ENCODE measurements around the gene NPAS3. TPM values are rescaled to one million over a fixed set of nuclear protein-coding genes. Genes with fewer than 3 reads are reported as not detected.

NPAS3 gene
- total RNA-seq, 1 experiment from 2014 or later = not detected

DNA sequence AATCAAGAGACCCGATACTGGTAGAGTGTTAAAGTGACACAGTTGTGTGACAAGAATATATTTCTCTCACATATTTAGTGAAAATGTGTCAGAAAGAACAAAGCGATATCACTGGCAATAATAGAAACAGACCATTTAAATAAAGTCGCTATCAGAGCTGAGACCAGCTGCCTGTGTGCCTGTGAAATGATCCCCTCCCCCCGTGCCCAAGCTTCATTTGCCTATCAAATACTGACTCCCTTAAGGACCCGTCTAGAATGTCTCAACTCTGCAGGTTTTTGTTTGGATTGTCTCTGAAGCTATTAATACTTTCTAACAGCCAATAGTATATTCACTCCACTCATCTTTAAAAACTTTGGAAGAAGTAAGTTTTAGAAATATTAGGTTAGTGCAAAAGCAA lies 913.3 kb downstream of the NPAS3 start:
- RAD21 ChIA-PET (ENCODE audit: low non-redundant PET in 1 of 2, low total read pairs in 2 of 2, uncharacterized antibody in 2 of 2, unreplicated experiment in 2 of 2) = no interaction called here
- no peak overlapping the region for H2AFZ ChIP-seq (ENCODE audit: low read depth, low read length, poor library complexity, severe bottlenecking)
- no TSS peak for BruUV-seq (replicated peaks)
- H3K9me2 ChIP-seq (ENCODE audit: insufficient read depth) = no peaks in the 10 kb centered on the region
- POLR2A ChIA-PET = no interaction called here
- H4K20me1 ChIP-seq (ENCODE audit: insufficient read depth) = no peaks in the 10 kb centered on the region
- no peak overlapping the region for H3K4me2 ChIP-seq (ENCODE audit: low read length)
- H3K27ac ChIP-seq (ENCODE audit: low read depth, low read length) = no peak overlapping the region
- H3K4me1 ChIP-seq (ENCODE audit: control insufficient read depth in 1 of 2, insufficient read depth in 2 of 2, low read length in 2 of 2) = peaks cover 0 to 4% of the 10 kb centered on the region in 2 experiments; a peak in 2 of 4 replicates
- no peaks in the 10 kb centered on the region for H3K9me3 ChIP-seq (ENCODE audit: control insufficient read depth in 1 of 2, insufficient read depth in 1 of 2, low read depth in 1 of 2, low read length in 2 of 2)
- no peak for TF ChIP-seq ELF1 (IDR thresholded peaks at IDR 0.05; ENCODE audit: borderline replicate concordance, low read depth)
- TF ChIP-seq, protein P1, sequence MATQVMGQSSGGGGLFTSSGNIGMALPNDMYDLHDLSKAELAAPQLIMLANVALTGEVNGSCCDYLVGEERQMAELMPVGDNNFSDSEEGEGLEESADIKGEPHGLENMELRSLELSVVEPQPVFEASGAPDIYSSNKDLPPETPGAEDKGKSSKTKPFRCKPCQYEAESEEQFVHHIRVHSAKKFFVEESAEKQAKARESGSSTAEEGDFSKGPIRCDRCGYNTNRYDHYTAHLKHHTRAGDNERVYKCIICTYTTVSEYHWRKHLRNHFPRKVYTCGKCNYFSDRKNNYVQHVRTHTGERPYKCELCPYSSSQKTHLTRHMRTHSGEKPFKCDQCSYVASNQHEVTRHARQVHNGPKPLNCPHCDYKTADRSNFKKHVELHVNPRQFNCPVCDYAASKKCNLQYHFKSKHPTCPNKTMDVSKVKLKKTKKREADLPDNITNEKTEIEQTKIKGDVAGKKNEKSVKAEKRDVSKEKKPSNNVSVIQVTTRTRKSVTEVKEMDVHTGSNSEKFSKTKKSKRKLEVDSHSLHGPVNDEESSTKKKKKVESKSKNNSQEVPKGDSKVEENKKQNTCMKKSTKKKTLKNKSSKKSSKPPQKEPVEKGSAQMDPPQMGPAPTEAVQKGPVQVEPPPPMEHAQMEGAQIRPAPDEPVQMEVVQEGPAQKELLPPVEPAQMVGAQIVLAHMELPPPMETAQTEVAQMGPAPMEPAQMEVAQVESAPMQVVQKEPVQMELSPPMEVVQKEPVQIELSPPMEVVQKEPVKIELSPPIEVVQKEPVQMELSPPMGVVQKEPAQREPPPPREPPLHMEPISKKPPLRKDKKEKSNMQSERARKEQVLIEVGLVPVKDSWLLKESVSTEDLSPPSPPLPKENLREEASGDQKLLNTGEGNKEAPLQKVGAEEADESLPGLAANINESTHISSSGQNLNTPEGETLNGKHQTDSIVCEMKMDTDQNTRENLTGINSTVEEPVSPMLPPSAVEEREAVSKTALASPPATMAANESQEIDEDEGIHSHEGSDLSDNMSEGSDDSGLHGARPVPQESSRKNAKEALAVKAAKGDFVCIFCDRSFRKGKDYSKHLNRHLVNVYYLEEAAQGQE (IDR thresholded peaks at IDR 0.05; ENCODE audit: low read depth) = no peak
- no peak for TF ChIP-seq ZNF274 (IDR thresholded peaks at IDR 0.05; ENCODE audit: low read depth, low read length)
- TF ChIP-seq CBX3 (IDR thresholded peaks at IDR 0.05; ENCODE audit: low read depth) = no peak
- TF ChIP-seq, protein P2, sequence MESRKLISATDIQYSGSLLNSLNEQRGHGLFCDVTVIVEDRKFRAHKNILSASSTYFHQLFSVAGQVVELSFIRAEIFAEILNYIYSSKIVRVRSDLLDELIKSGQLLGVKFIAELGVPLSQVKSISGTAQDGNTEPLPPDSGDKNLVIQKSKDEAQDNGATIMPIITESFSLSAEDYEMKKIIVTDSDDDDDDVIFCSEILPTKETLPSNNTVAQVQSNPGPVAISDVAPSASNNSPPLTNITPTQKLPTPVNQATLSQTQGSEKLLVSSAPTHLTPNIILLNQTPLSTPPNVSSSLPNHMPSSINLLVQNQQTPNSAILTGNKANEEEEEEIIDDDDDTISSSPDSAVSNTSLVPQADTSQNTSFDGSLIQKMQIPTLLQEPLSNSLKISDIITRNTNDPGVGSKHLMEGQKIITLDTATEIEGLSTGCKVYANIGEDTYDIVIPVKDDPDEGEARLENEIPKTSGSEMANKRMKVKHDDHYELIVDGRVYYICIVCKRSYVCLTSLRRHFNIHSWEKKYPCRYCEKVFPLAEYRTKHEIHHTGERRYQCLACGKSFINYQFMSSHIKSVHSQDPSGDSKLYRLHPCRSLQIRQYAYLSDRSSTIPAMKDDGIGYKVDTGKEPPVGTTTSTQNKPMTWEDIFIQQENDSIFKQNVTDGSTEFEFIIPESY (IDR thresholded peaks at IDR 0.05; ENCODE audit: extremely low read depth, insufficient replicate concordance, low read length) = no peak
- no peaks in the 10 kb centered on the region for H3K27me3 ChIP-seq (ENCODE audit: insufficient read depth, low read length)
- intact Hi-C loops (cut with micrococcal nuclease) = no loop called here
- no peak overlapping the region for H3K9ac ChIP-seq (ENCODE audit: low read length)
- ATAC-seq = no peak
- no peak for DNase-seq (ENCODE audit: low read depth, low spot score)
- CTCF ChIA-PET = no interaction called here
- no peak overlapping the region for H3K4me3 ChIP-seq (replicated peaks in 1 of 2; ENCODE audit: low read depth in 1 of 2, low read length in 2 of 2)
- H3K79me2 ChIP-seq (ENCODE audit: insufficient read depth, low read length) = no peaks in the 10 kb centered on the region
- H3K36me3 ChIP-seq (ENCODE audit: control insufficient read depth in 1 of 2, insufficient read depth in 2 of 2, low read length in 2 of 2) = no peaks in the 10 kb centered on the region
